Endothelial cell of umbilical vein (primary cell): ENCODE results near the gene GJB4.
"Not testable (repeated sequence)": the region's sequence is repeated elsewhere in the genome, so short reads cannot be mapped to it uniquely, and the experiment has no call there.

Experiments
- CTCF ChIP-seq, 2 donors: IDR thresholded peaks; 1 replicate in 1 of 2; 2 replicates in 1 of 2; pipeline ENCODE4 v1.5.1; 2011; ENCODE audit warnings: low read length in 2 of 2, mild to moderate bottlenecking in 2 of 2, moderate library complexity in 2 of 2, control low read depth in 1 of 2, inconsistent platforms in 1 of 2, low read depth in 1 of 2; ENCODE audit not compliant: insufficient read depth in 1 of 2; ENCODE audit errors: extremely low read depth in 1 of 2
- EZH2 ChIP-seq: IDR thresholded peaks from 2 replicates; pipeline ENCODE4 v1.6.1; 2012; ENCODE audit warnings: borderline replicate concordance, low read depth, mild to moderate bottlenecking, moderate library complexity, low read length, inconsistent platforms; ENCODE audit not compliant: severe bottlenecking
- FOS ChIP-seq: IDR thresholded peaks from 2 replicates; pipeline ENCODE4 v1.6.1; 2011; ENCODE audit warnings: mild to moderate bottlenecking, low read length, moderate library complexity, borderline replicate concordance; ENCODE audit not compliant: insufficient read depth
- GATA2 ChIP-seq: IDR thresholded peaks from 2 replicates; pipeline ENCODE4 v1.7.0; 2011; ENCODE audit warnings: low read depth, mild to moderate bottlenecking, moderate library complexity, mixed read lengths, low read length; ENCODE audit not compliant: insufficient read length, insufficient read depth
- JUN ChIP-seq: IDR thresholded peaks from 2 replicates; pipeline ENCODE4 v1.6.1; 2011; ENCODE audit warnings: borderline replicate concordance, low read depth; ENCODE audit not compliant: insufficient read length, insufficient read depth
- MAX ChIP-seq: IDR thresholded peaks from 2 replicates; pipeline ENCODE4 v1.6.1; 2011; ENCODE audit not compliant: insufficient read depth, insufficient read length
- MYC ChIP-seq: IDR thresholded peaks from one replicate; pipeline ENCODE4 v1.6.1; 2011; ENCODE audit warnings: mild to moderate bottlenecking, low read depth, low read length
- POLR2A ChIP-seq: IDR thresholded peaks from 2 replicates; pipeline ENCODE4 v1.6.1; 2012; ENCODE audit warnings: low read depth, mild to moderate bottlenecking, control low read depth, low read length
- POLR2AphosphoS5 ChIP-seq: IDR thresholded peaks from 2 replicates; pipeline ENCODE4 v1.6.1; 2012; ENCODE audit warnings: low read depth, mild to moderate bottlenecking, control low read depth, low read length, moderate library complexity; ENCODE audit not compliant: insufficient read depth

DNA sequence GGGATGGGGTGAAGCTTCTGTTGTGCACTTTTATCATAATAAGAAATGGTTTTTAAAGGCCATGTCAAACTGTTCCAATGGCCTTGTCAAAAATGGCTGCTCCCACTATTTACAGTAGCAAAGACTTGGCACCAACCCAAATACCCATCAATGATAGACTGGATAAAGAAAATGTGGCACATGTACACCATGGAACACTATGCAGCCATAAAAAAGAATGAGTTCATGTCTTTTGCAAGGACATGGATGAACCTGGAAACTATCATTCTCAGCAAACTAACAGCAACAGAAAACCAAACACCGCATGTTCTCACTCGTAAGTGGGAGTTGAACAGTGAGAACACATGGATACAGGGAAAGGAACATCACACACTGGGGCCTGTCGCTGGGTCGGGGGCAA is 13.6 kb downstream of the GJB4 start:
- TF ChIP-seq CTCF (IDR thresholded peaks at IDR 0.05; ENCODE audit: extremely low read depth in 1 of 2, insufficient read depth in 1 of 2, low read depth in 1 of 2, low read length in 2 of 2); POLR2A; EZH2; MYC; POLR2AphosphoS5; MAX; FOS; GATA2; JUN: not testable (repeated sequence)
